ENCODE data around the gene MOXD1. TPM values are rescaled to one million over a fixed set of nuclear protein-coding genes. Genes with fewer than 3 reads are reported as not detected.
"Not testable (repeated sequence)": the region's sequence is repeated elsewhere in the genome, so short reads cannot be mapped to it uniquely, and the experiment has no call there.

Gene MOXD1
- total RNA-seq, 4 donors from 2014 or later: 4.6 to 13.3 (median 6.6) TPM

DNA sequence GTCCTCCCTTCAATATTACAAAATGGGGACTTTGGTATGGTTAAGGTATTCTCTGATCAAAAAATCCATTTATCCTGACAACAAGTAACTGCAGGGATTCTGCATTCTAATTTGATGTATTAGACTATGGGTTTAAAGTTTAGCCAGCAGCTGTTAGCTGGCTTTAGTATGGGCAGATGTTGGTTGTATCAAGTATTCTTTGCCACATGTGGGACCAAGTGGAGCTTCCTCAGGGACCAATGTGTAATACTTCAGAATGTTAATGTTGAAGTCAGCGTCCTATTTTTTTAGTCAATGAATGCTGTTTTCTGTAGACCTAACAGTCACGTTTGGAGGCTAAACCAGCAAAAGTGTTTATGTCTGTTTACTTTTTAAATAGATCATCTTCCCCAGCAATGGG, 41.4 kb downstream of the MOXD1 start:
- whole genome bisulfite sequencing, 2 donors: 77 to 82% methylated on average over 2 of the region's 2 CpGs
- H3K4me1 ChIP-seq: peaks cover 0 to 12% (median 3%) of the 10 kb centered on the region in 4 donors
- TF ChIP-seq POLR2A (IDR thresholded peaks at IDR 0.05) (no peak), EP300 (IDR thresholded peaks at IDR 0.05) (no peak)
- TF ChIP-seq, protein P1, sequence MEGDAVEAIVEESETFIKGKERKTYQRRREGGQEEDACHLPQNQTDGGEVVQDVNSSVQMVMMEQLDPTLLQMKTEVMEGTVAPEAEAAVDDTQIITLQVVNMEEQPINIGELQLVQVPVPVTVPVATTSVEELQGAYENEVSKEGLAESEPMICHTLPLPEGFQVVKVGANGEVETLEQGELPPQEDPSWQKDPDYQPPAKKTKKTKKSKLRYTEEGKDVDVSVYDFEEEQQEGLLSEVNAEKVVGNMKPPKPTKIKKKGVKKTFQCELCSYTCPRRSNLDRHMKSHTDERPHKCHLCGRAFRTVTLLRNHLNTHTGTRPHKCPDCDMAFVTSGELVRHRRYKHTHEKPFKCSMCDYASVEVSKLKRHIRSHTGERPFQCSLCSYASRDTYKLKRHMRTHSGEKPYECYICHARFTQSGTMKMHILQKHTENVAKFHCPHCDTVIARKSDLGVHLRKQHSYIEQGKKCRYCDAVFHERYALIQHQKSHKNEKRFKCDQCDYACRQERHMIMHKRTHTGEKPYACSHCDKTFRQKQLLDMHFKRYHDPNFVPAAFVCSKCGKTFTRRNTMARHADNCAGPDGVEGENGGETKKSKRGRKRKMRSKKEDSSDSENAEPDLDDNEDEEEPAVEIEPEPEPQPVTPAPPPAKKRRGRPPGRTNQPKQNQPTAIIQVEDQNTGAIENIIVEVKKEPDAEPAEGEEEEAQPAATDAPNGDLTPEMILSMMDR (IDR thresholded peaks at IDR 0.05): no peak
- DNase-seq (ENCODE audit: low spot score in 2 of 2): no peak
- H3K9me3 ChIP-seq: no peaks in the 10 kb centered on the region
- H3K27ac ChIP-seq: no peak overlapping the region
- H3K4me3 ChIP-seq: no peak overlapping the region
- H3K27me3 ChIP-seq: no peaks in the 10 kb centered on the region
- H3K36me3 ChIP-seq: no peaks in the 10 kb centered on the region

GRCh38 chr6:132357120-132357519, 44.2 kb downstream of the MOXD1 start:
- no peak overlapping the region for H3K4me3 ChIP-seq
- H3K9me3 ChIP-seq: no peaks in the 10 kb centered on the region
- no peaks in the 10 kb centered on the region for H3K27me3 ChIP-seq
- no peak overlapping the region for H3K27ac ChIP-seq
- no peaks in the 10 kb centered on the region for H3K36me3 ChIP-seq
- DNase-seq (ENCODE audit: low spot score in 2 of 2): no peak
- no peaks in the 10 kb centered on the region for H3K4me1 ChIP-seq
- TF ChIP-seq, protein P1 (IDR thresholded peaks at IDR 0.05): no peak
- no peak for TF ChIP-seq EP300 (IDR thresholded peaks at IDR 0.05)
- TF ChIP-seq POLR2A (IDR thresholded peaks at IDR 0.05): no peak

GRCh38 chr6:132354517-132355167, 46.6 kb downstream of the MOXD1 start:
- Histone ChIP-seq H3K9me3 (no peaks in the 10 kb centered on the region), H3K27me3 (no peaks in the 10 kb centered on the region), H3K27ac (no peak overlapping the region), H3K4me3 (no peak overlapping the region), H3K4me1 (no peaks in the 10 kb centered on the region), H3K36me3 (no peaks in the 10 kb centered on the region)
- 83 to 84% methylated on average over 7 of the region's 7 CpGs for WGBS, 2 donors
- TF ChIP-seq POLR2A (IDR thresholded peaks at IDR 0.05) (no peak), EP300 (IDR thresholded peaks at IDR 0.05) (no peak)
- TF ChIP-seq, protein P1 (IDR thresholded peaks at IDR 0.05): no peak
- no peak for DNase-seq (ENCODE audit: low spot score in 2 of 2)

GRCh38 chr6:132351986-132352385, 49.3 kb downstream of the MOXD1 start:
- not testable (repeated sequence) for H3K36me3 ChIP-seq; H3K27me3 ChIP-seq; DNase-seq (ENCODE audit: low spot score in 2 of 2); H3K27ac ChIP-seq; H3K4me1 ChIP-seq; H3K9me3 ChIP-seq; H3K4me3 ChIP-seq
- WGBS, 2 donors: 90 to 94% methylated on average over 3 of the region's 3 CpGs

- Histone ChIP-seq H3K36me3 (no peaks in the 10 kb centered on the region), H3K4me3 (no peak overlapping the region), H3K27me3 (no peaks in the 10 kb centered on the region), H3K9me3 (peaks cover 0 to 9% (median 0%) of the 10 kb centered on the region in 4 donors), H3K4me1 (no peaks in the 10 kb centered on the region), H3K27ac (no peak overlapping the region)
- TF ChIP-seq EP300 (IDR thresholded peaks at IDR 0.05): no peak
- TF ChIP-seq POLR2A (IDR thresholded peaks at IDR 0.05): no peak
- TF ChIP-seq, protein P1 (IDR thresholded peaks at IDR 0.05): no peak
- 79 to 94% methylated on average over 1 of the region's 1 CpG for WGBS, 2 donors
- DNase-seq (ENCODE audit: low spot score in 2 of 2): no peak
Measured at GRCh38 chr6:132348231-132348630, 53.0 kb downstream of the MOXD1 start.

DNA sequence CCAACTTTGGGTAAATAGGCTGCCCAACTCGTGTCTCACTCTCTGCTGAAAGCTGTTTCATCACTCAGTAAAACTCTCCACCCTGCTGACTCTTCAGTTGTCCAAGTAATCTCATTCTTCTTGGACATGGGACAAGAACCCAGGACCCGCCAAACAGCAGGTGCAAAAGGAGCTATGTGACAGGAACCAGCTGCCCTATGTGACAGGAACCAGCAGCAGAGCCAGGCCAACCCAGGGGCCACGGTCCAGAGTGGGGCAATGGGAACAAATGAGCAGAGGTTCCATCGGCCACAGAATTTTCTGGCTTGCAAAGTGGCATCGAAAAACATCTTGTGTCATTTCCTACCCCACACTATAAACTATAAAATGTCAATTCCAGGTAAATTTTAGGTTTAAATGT, 56.5 kb downstream of the MOXD1 start:
- no peak overlapping the region for H3K27ac ChIP-seq
- H3K4me1 ChIP-seq: peaks cover 0 to 4% (median 0%) of the 10 kb centered on the region in 4 donors
- no peaks in the 10 kb centered on the region for H3K27me3 ChIP-seq
- no peak overlapping the region for H3K4me3 ChIP-seq
- 89 to 91% methylated on average over 5 of the region's 5 CpGs for WGBS, 2 donors
- peaks cover 0 to 9% (median 0%) of the 10 kb centered on the region in 4 donors for H3K9me3 ChIP-seq
- no peak for DNase-seq (ENCODE audit: low spot score in 2 of 2)
- H3K36me3 ChIP-seq: no peaks in the 10 kb centered on the region
- no peak for TF ChIP-seq POLR2A (IDR thresholded peaks at IDR 0.05)
- TF ChIP-seq, protein P1 (IDR thresholded peaks at IDR 0.05): no peak
- TF ChIP-seq EP300 (IDR thresholded peaks at IDR 0.05): no peak

Data from tibial nerve (tissue), 4 donors.